ENCODE data around the gene INPP5B. TPM values are rescaled to one million over a fixed set of nuclear protein-coding genes. Genes with fewer than 3 reads are reported as not detected.

INPP5B gene
- total and polyA plus RNA-seq, 10 of the 15 experiments (the other 5 are each of a cell fraction or from before 2014, with no cell fraction given): 10.9 to 54.4 (median 26.9) TPM

GRCh38 chr1:37854406-37854805 is 92.4 kb downstream of the INPP5B start:
- Histone ChIP-seq H3K9me3 (replicated peaks; ENCODE audit: control insufficient read depth, insufficient read depth, low read length) (no peaks in the 10 kb centered on the region), H2AFZ (ENCODE audit: control insufficient read depth, low read depth, low read length) (no peak overlapping the region), H3K4me2 (ENCODE audit: control insufficient read depth, insufficient read depth) (no peak overlapping the region), H3K9ac (ENCODE audit: control insufficient read depth, insufficient read depth, low read length) (no peak overlapping the region), H3K27me3 (replicated peaks in 1 of 2; ENCODE audit: control insufficient read depth in 2 of 2, insufficient read depth in 2 of 2, low read length in 1 of 2) (no peaks in the 10 kb centered on the region), H3K79me2 (ENCODE audit: control insufficient read depth, insufficient read depth, low read length) (peaks cover 60% of the 10 kb centered on the region), H4K20me1 (ENCODE audit: control insufficient read depth, insufficient read depth) (no peaks in the 10 kb centered on the region), H3K36me3 (ENCODE audit: control insufficient read depth in 2 of 2, insufficient read depth in 2 of 2, low read length in 1 of 2) (peaks cover 0 to 14% of the 10 kb centered on the region in 2 experiments; a peak in 2 of 4 replicates), H3K27ac (ENCODE audit: control insufficient read depth, insufficient read depth) (no peak overlapping the region), H3K4me3 (no peak overlapping the region), H3K4me1 (ENCODE audit: control insufficient read depth, insufficient read depth, low read length) (peaks cover 13% of the 10 kb centered on the region)
- ATAC-seq (no peak), DNase-seq (ENCODE audit: low read depth, low spot score) (no peak), FAIRE-seq (no peak)
- ChIA-PET CTCF (interaction anchor here (1.5 kb wide), 1 partner anchor 10 kb away, joined by 3 read pairs; no protein-coding TSS in a partner anchor), POLR2A (interaction anchor here (2.7 kb wide), 1 partner anchor 10 kb away, joined by 12 read pairs; no protein-coding TSS in a partner anchor), RAD21 (ENCODE audit: unreplicated experiment) (no interaction called here), SMC1A (ENCODE audit: uncharacterized antibody, unreplicated experiment) (interaction anchor here (0.6 to 1.9 kb wide), 3 partner anchors 10 to 49 kb away, joined by 3 to 6 read pairs (median 5); no protein-coding TSS in a partner anchor)
- 96% methylated on average over 6 of the region's 6 CpGs for WGBS (ENCODE audit: insufficient coverage, insufficient replicate concordance, low lambda C conversion rate, missing lambda C conversion rate)
- intact Hi-C loops (cut with micrococcal nuclease; ENCODE audit: unreplicated experiment): no loop called here
- in situ Hi-C loops (cut with MboI): no loop called here
- no TSS peak for BruUV-seq (replicated peaks)
- TF ChIP-seq CBX5 (IDR thresholded peaks at IDR 0.05; ENCODE audit: low read depth) (no peak), CHD1 (IDR thresholded peaks at IDR 0.05; ENCODE audit: low read depth, low read length) (no peak), DPF2 (IDR thresholded peaks at IDR 0.05) (no peak), E4F1 (IDR thresholded peaks at IDR 0.05; ENCODE audit: borderline replicate concordance, partially characterized antibody) (no peak), FOXK2 (IDR thresholded peaks at IDR 0.05) (no peak), ZZZ3 (IDR thresholded peaks at IDR 0.05; ENCODE audit: control insufficient read depth, insufficient read length, low read depth) (no peak), CBX3 (IDR thresholded peaks at IDR 0.05; ENCODE audit: borderline replicate concordance, low read depth) (no peak), CBFB (IDR thresholded peaks at IDR 0.05; ENCODE audit: low read depth) (no peak), FOS (IDR thresholded peaks at IDR 0.05; ENCODE audit: borderline replicate concordance, extremely low read depth, insufficient read length) (no peak), HDAC6 (IDR thresholded peaks at IDR 0.05; ENCODE audit: unreplicated experiment) (no peak), NR2F1 (conservative IDR thresholded peaks at IDR 0.05) (no peak), GATAD2B (conservative IDR thresholded peaks at IDR 0.05; ENCODE audit: low read depth) (no peak)
- TF ChIP-seq, protein P1, sequence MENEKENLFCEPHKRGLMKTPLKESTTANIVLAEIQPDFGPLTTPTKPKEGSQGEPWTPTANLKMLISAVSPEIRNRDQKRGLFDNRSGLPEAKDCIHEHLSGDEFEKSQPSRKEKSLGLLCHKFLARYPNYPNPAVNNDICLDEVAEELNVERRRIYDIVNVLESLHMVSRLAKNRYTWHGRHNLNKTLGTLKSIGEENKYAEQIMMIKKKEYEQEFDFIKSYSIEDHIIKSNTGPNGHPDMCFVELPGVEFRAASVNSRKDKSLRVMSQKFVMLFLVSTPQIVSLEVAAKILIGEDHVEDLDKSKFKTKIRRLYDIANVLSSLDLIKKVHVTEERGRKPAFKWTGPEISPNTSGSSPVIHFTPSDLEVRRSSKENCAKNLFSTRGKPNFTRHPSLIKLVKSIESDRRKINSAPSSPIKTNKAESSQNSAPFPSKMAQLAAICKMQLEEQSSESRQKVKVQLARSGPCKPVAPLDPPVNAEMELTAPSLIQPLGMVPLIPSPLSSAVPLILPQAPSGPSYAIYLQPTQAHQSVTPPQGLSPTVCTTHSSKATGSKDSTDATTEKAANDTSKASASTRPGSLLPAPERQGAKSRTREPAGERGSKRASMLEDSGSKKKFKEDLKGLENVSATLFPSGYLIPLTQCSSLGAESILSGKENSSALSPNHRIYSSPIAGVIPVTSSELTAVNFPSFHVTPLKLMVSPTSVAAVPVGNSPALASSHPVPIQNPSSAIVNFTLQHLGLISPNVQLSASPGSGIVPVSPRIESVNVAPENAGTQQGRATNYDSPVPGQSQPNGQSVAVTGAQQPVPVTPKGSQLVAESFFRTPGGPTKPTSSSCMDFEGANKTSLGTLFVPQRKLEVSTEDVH (IDR thresholded peaks at IDR 0.05; ENCODE audit: low read depth, partially characterized antibody): no peak
